Ammon's horn (tissue), 1 donor: ENCODE data around the gene CDKAL1.

Experiments used
- DNase-seq: peaks from one replicate; pipeline ENCODE4 v3.0.0-alpha.2; 2016; ENCODE audit warnings: low spot score

The CDKAL1 gene

GRCh38 chr6:21109391-21110178 lies 575.3 kb downstream of the CDKAL1 start:
- DNase-seq = no peak

GRCh38 chr6:21110684-21111083 lies 576.4 kb downstream of the CDKAL1 start:
- DNase-seq = no peak

- no peak for DNase-seq
These were observed 577.0 kb downstream of the CDKAL1 start for GRCh38 chr6:21111093-21111725.

- peak; percentile 47 for DNase-seq
These were observed 580.9 kb downstream of the CDKAL1 start for GRCh38 chr6:21115111-21115510.

GRCh38 chr6:21116736-21117135 lies 582.5 kb downstream of the CDKAL1 start:
- DNase-seq = no peak

- no peak for DNase-seq
These were observed 584.0 kb downstream of the CDKAL1 start for GRCh38 chr6:21118216-21118780.

- no peak for DNase-seq
These were observed 587.4 kb downstream of the CDKAL1 start for GRCh38 chr6:21121636-21122136.

GRCh38 chr6:21123507-21124436 lies 589.5 kb downstream of the CDKAL1 start:
- no peak for DNase-seq

GRCh38 chr6:21128601-21129000 lies 594.3 kb downstream of the CDKAL1 start:
- DNase-seq = no peak

GRCh38 chr6:21131406-21131805 lies 597.1 kb downstream of the CDKAL1 start:
- no peak for DNase-seq

- DNase-seq = no peak
These were observed 598.2 kb downstream of the CDKAL1 start for GRCh38 chr6:21132446-21132845.

- DNase-seq = no peak
These were observed 598.9 kb downstream of the CDKAL1 start for GRCh38 chr6:21132856-21133838.

- no peak for DNase-seq
These were observed 599.6 kb downstream of the CDKAL1 start for GRCh38 chr6:21133901-21134300.

- DNase-seq = no peak
These were observed 600.1 kb downstream of the CDKAL1 start for GRCh38 chr6:21134356-21134755.

- DNase-seq = no peak
These were observed 601.3 kb downstream of the CDKAL1 start for GRCh38 chr6:21135484-21136013.

GRCh38 chr6:21137700-21138335 lies 603.6 kb downstream of the CDKAL1 start:
- DNase-seq = no peak

GRCh38 chr6:21138336-21139069 lies 604.2 kb downstream of the CDKAL1 start:
- peak; percentile 13 for DNase-seq

- DNase-seq = no peak
These were observed 606.7 kb downstream of the CDKAL1 start for GRCh38 chr6:21140966-21141365.

GRCh38 chr6:21141616-21142303 lies 607.5 kb downstream of the CDKAL1 start:
- no peak for DNase-seq
